Esophagus squamous epithelium (tissue), 4 donors: Measurements from ENCODE around the gene KCNH6.

Experiments used
- POLR2A ChIP-seq, 4 donors: fragments of 450-650 bp; IDR thresholded peaks; one replicate each; pipeline ENCODE4 v1.6.1; 2017; ENCODE audit warnings: antibody characterized with exemption in 4 of 4, mild to moderate bottlenecking in 4 of 4, moderate library complexity in 3 of 4
- TF ChIP-seq, protein P1 (sequence below), 6 experiments: fragments of 450-650 bp in 4 of 6; fragments of 200-600 bp in 2 of 6; sonication (generic) in 2 of 6; IDR thresholded peaks; one replicate each; pipeline ENCODE4 v1.5.1; 2016 to 2019; ENCODE audit warnings: antibody characterized with exemption in 6 of 6, mild to moderate bottlenecking in 4 of 6, moderate library complexity in 4 of 6

DNA sequence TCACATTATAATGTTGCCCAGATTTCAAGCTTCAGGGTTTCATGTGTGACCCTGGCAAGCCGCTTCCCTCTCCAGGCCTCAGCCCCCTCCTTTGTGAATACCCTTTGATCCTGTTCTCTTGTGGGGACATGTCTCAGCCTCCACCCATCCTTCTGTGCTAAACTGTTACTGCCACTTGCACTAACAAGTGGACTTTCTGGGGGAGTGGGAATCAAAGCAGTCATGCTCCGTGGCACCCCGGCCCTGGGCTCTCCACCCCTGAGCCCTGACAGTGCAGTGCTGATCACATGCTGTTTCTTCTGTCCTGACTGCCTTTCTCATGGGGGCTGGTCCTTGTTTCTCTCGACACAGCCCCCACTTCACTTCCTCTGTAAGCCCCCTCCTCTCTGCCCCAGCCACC is 17.4 kb downstream of the KCNH6 start:
- TF ChIP-seq, protein P1, sequence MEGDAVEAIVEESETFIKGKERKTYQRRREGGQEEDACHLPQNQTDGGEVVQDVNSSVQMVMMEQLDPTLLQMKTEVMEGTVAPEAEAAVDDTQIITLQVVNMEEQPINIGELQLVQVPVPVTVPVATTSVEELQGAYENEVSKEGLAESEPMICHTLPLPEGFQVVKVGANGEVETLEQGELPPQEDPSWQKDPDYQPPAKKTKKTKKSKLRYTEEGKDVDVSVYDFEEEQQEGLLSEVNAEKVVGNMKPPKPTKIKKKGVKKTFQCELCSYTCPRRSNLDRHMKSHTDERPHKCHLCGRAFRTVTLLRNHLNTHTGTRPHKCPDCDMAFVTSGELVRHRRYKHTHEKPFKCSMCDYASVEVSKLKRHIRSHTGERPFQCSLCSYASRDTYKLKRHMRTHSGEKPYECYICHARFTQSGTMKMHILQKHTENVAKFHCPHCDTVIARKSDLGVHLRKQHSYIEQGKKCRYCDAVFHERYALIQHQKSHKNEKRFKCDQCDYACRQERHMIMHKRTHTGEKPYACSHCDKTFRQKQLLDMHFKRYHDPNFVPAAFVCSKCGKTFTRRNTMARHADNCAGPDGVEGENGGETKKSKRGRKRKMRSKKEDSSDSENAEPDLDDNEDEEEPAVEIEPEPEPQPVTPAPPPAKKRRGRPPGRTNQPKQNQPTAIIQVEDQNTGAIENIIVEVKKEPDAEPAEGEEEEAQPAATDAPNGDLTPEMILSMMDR (IDR thresholded peaks at IDR 0.05): no peak
- TF ChIP-seq POLR2A (IDR thresholded peaks at IDR 0.05): no peak
